Urinary bladder (tissue), 4 donors: ENCODE measurements around the gene FOXC2. TPM values are rescaled to one million over a fixed set of nuclear protein-coding genes. Genes with fewer than 3 reads are reported as not detected.

Experiments used
- DNase-seq: peaks from one replicate; pipeline ENCODE4 v3.0.0-alpha.2; 2015; ENCODE audit errors: extremely low spot score
- H3K27ac ChIP-seq: one replicate; pipeline ENCODE4 v1.5.1; 2013; ENCODE audit warnings: low read depth, mild to moderate bottlenecking, moderate library complexity
- H3K36me3 ChIP-seq: one replicate; pipeline ENCODE4 v1.6.1; 2013; ENCODE audit warnings: mild to moderate bottlenecking, moderate library complexity; ENCODE audit not compliant: insufficient read depth
- H3K4me1 ChIP-seq: one replicate; pipeline ENCODE4 v1.6.1; 2013; ENCODE audit warnings: mild to moderate bottlenecking, moderate library complexity; ENCODE audit not compliant: insufficient read depth
- H3K4me3 ChIP-seq: one replicate; pipeline ENCODE4 v1.5.1; 2013; ENCODE audit warnings: low read depth, low read length
- WGBS: extraction: QIAGEN DNeasy Blood & Tissue Kit; methylation state at CpG from one replicate; pipeline ENCODE4 v1.1.7; 2013; 5-methylcytosine and 5-hydroxymethylcytosine counted together
- polyA plus RNA-seq: library from polyadenylated mRNA; stranded (reverse); fragments of 200-250 nt; gene quantifications from one replicate; pipeline ENCODE4 v1.2.3, GENCODE V29; 2013
- total RNA-seq: library from RNA; depleted of rRNA; stranded (reverse); fragments of >200 nt; gene quantifications from one replicate; pipeline ENCODE4 v1.2.3, GENCODE V29; 2014
- donor health status: healthy with polysubstance abuse.
- donor health status: healthy.

FOXC2 gene
- total and polyA plus RNA-seq, 2 donors = 0.58 to 0.73 TPM

GRCh38 chr16:86555704-86556075 is 10.9 kb upstream of the FOXC2 start:
- no peaks in the 10 kb centered on the region for H3K4me1 ChIP-seq
- H3K27ac ChIP-seq = no peak overlapping the region
- DNase-seq = no peak
- no peaks in the 10 kb centered on the region for H3K36me3 ChIP-seq
- WGBS = 25% methylated on average over 17 of the region's 17 CpGs
- H3K4me3 ChIP-seq = peak overlapping the region; percentile 79

GRCh38 chr16:86556576-86556975 is 10.1 kb upstream of the FOXC2 start:
- no peaks in the 10 kb centered on the region for H3K4me1 ChIP-seq
- no peak overlapping the region for H3K4me3 ChIP-seq
- H3K36me3 ChIP-seq = no peaks in the 10 kb centered on the region
- H3K27ac ChIP-seq = no peak overlapping the region
- 55% methylated on average over 5 of the region's 5 CpGs for WGBS
- DNase-seq = no peak

- 74% methylated on average over 4 of the region's 4 CpGs for WGBS
- DNase-seq = no peak
- H3K27ac ChIP-seq = no peak overlapping the region
Observed at GRCh38 chr16:86557587-86557986, 9.0 kb upstream of the FOXC2 start.

GRCh38 chr16:86558355-86559193 is 8.1 kb upstream of the FOXC2 start:
- no peak for DNase-seq
- Histone ChIP-seq H3K4me1 (no peaks in the 10 kb centered on the region), H3K4me3 (no peak overlapping the region), H3K27ac (no peak overlapping the region), H3K36me3 (no peaks in the 10 kb centered on the region)
- WGBS = 72% methylated on average over 28 of the region's 28 CpGs

More at GRCh38 chr16:86557587-86557986, 9.0 kb upstream of the FOXC2 start:
- no peaks in the 10 kb centered on the region for H3K36me3 ChIP-seq
- no peaks in the 10 kb centered on the region for H3K4me1 ChIP-seq
- H3K4me3 ChIP-seq = no peak overlapping the region

- no peak for DNase-seq
- Histone ChIP-seq H3K4me1 (no peaks in the 10 kb centered on the region), H3K4me3 (no peak overlapping the region), H3K36me3 (no peaks in the 10 kb centered on the region), H3K27ac (no peak overlapping the region)
- WGBS = 89% methylated on average over 9 of the region's 9 CpGs
Observed at GRCh38 chr16:86559802-86560305, 6.8 kb upstream of the FOXC2 start.

GRCh38 chr16:86562356-86562755 is 4.3 kb upstream of the FOXC2 start:
- DNase-seq = no peak
- 69% methylated on average over 6 of the region's 6 CpGs for WGBS
- Histone ChIP-seq H3K36me3 (no peaks in the 10 kb centered on the region), H3K4me1 (peaks cover 1% of the 10 kb centered on the region), H3K4me3 (no peak overlapping the region), H3K27ac (no peak overlapping the region)

GRCh38 chr16:86563469-86564345 is 2.9 kb upstream of the FOXC2 start:
- DNase-seq = peak; percentile 74
- Histone ChIP-seq H3K4me3 (no peak overlapping the region), H3K27ac (no peak overlapping the region), H3K36me3 (no peaks in the 10 kb centered on the region), H3K4me1 (peaks cover 1% of the 10 kb centered on the region)
- 1% methylated on average over 41 of the region's 41 CpGs for WGBS

- no peak overlapping the region for H3K4me3 ChIP-seq
- no peak for DNase-seq
- peaks cover 1% of the 10 kb centered on the region for H3K4me1 ChIP-seq
- no peak overlapping the region for H3K27ac ChIP-seq
- 44% methylated on average over 16 of the region's 16 CpGs for WGBS
- H3K36me3 ChIP-seq = no peaks in the 10 kb centered on the region
Observed at GRCh38 chr16:86565181-86565631, 1.4 kb upstream of the FOXC2 start.

GRCh38 chr16:86565644-86566511 is 751 bp upstream of the FOXC2 start:
- no peak overlapping the region for H3K4me3 ChIP-seq
- DNase-seq = no peak
- WGBS = 12% methylated on average over 53 of the region's 53 CpGs
- H3K36me3 ChIP-seq = no peaks in the 10 kb centered on the region
- peaks cover 1% of the 10 kb centered on the region for H3K4me1 ChIP-seq
- H3K27ac ChIP-seq = no peak overlapping the region

GRCh38 chr16:86566966-86567700 is 504 bp downstream of the FOXC2 start:
- DNase-seq = no peak
- WGBS = under 1% methylated on average over 88 of the region's 88 CpGs
- peaks cover 1% of the 10 kb centered on the region for H3K4me1 ChIP-seq

GRCh38 chr16:86567701-86568581 is 1.3 kb downstream of the FOXC2 start:
- Histone ChIP-seq H3K27ac (no peak overlapping the region), H3K4me3 (peak overlapping the region; percentile 16), H3K36me3 (no peaks in the 10 kb centered on the region), H3K4me1 (peaks cover 1% of the 10 kb centered on the region)
- 2% methylated on average over 116 of the region's 116 CpGs for WGBS
- no peak for DNase-seq

More at GRCh38 chr16:86566966-86567700, 504 bp downstream of the FOXC2 start:
- Histone ChIP-seq H3K27ac (no peak overlapping the region), H3K36me3 (no peaks in the 10 kb centered on the region), H3K4me3 (peak overlapping the region; percentile 31)
